Mammary epithelial cell (primary cell): ENCODE measurements around the gene NEMF.

ENCODE experiments used
- EZH2 ChIP-seq: IDR thresholded peaks from 2 replicates; pipeline ENCODE4 v1.6.1; 2012; ENCODE audit warnings: low read length, inconsistent platforms, borderline replicate concordance
- TF ChIP-seq, protein P1 (sequence below), 2 donors: IDR thresholded peaks in 1 of 2; conservative IDR thresholded peaks in 1 of 2; 2 replicates each; pipeline ENCODE4 v1.5.1; 2011 to 2012; ENCODE audit warnings: inconsistent platforms in 2 of 2, low read length in 2 of 2, mild to moderate bottlenecking in 2 of 2, control low read depth in 1 of 2, low read depth in 1 of 2; ENCODE audit not compliant: insufficient read depth in 1 of 2; ENCODE audit errors: extremely low read depth in 1 of 2

- TF ChIP-seq, protein P1, sequence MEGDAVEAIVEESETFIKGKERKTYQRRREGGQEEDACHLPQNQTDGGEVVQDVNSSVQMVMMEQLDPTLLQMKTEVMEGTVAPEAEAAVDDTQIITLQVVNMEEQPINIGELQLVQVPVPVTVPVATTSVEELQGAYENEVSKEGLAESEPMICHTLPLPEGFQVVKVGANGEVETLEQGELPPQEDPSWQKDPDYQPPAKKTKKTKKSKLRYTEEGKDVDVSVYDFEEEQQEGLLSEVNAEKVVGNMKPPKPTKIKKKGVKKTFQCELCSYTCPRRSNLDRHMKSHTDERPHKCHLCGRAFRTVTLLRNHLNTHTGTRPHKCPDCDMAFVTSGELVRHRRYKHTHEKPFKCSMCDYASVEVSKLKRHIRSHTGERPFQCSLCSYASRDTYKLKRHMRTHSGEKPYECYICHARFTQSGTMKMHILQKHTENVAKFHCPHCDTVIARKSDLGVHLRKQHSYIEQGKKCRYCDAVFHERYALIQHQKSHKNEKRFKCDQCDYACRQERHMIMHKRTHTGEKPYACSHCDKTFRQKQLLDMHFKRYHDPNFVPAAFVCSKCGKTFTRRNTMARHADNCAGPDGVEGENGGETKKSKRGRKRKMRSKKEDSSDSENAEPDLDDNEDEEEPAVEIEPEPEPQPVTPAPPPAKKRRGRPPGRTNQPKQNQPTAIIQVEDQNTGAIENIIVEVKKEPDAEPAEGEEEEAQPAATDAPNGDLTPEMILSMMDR (conservative IDR thresholded peaks at IDR 0.05 in 1 of 2, IDR thresholded peaks at IDR 0.05 in 1 of 2; ENCODE audit: extremely low read depth in 1 of 2, insufficient read depth in 1 of 2, low read depth in 1 of 2, low read length in 2 of 2) = peak; percentile 66 to 69
- TF ChIP-seq EZH2 = no peak
Observed at GRCh38 chr14:49879646-49880204, 27.1 kb upstream of the NEMF start.
